ACC112 (cell line): ENCODE data around the gene AP2B1.
"Not testable (repeated sequence)": the region's sequence is repeated elsewhere in the genome, so short reads cannot be mapped to it uniquely, and the experiment has no call there.

Experiments
- H2AFZ ChIP-seq: fragments of 200-600 bp; sonication (generic); one replicate; pipeline ENCODE4 v1.6.0; 2017; ENCODE audit warnings: antibody characterized with exemption, low read length; ENCODE audit not compliant: unreplicated experiment
- H3K27ac ChIP-seq: fragments of 200-600 bp; sonication (generic); 2 replicates; pipeline ENCODE4 v1.5.1; 2014; ENCODE audit warnings: low read depth, mild to moderate bottlenecking, antibody characterized with exemption, low read length, moderate library complexity
- H3K27me3 ChIP-seq: fragments of 200-600 bp; sonication (generic); 2 replicates; pipeline ENCODE4 v1.6.1; 2014; ENCODE audit warnings: mild to moderate bottlenecking, antibody characterized with exemption, low read length, moderate library complexity, mixed read lengths; ENCODE audit not compliant: insufficient read depth
- H3K36me3 ChIP-seq: fragments of 200-600 bp; sonication (generic); 2 replicates; pipeline ENCODE4 v1.6.1; 2016; ENCODE audit warnings: mild to moderate bottlenecking, antibody characterized with exemption, low read length, moderate library complexity, mixed read lengths; ENCODE audit not compliant: insufficient read depth
- H3K4me1 ChIP-seq: fragments of 200-600 bp; sonication (generic); one replicate; pipeline ENCODE4 v1.6.1; 2016; ENCODE audit warnings: low read length, mixed read lengths; ENCODE audit not compliant: insufficient read depth, unreplicated experiment, control insufficient read depth
- H3K4me3 ChIP-seq: fragments of 200-600 bp; sonication (generic); 2 replicates; pipeline ENCODE4 v1.5.1; 2014; ENCODE audit warnings: mild to moderate bottlenecking, low read depth, low read length
- H3K79me2 ChIP-seq: fragments of 200-600 bp; sonication (generic); one replicate; pipeline ENCODE4 v1.6.0; 2016; ENCODE audit warnings: low read length; ENCODE audit not compliant: control insufficient read depth, unreplicated experiment, insufficient read depth

AP2B1 gene

DNA sequence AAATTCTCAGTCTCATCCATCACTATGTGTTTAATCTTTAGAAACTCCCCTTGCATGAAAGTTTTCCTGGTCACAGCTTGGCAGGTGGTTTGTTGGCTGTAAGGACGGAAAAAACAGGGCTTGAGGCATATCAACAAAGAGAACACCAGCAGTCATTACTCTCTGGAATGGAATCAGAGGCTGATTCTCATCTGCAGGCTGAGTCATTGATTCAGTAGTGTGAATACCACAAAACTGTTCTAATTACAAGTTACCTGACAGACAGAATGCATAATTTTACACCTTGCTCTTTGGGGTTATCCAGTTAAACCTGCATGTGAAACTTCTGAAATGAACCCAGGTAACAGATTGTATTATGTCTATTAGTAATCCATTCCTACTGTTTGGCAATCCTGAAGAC lies 38.1 kb upstream of the AP2B1 start:
- H3K27me3 ChIP-seq: peaks cover 29% of the 10 kb centered on the region
- H3K4me3 ChIP-seq: no peak overlapping the region
- no peak overlapping the region for H3K27ac ChIP-seq
- no peak overlapping the region for H2AFZ ChIP-seq
- no peaks in the 10 kb centered on the region for H3K79me2 ChIP-seq
- H3K36me3 ChIP-seq: no peaks in the 10 kb centered on the region
- no peaks in the 10 kb centered on the region for H3K4me1 ChIP-seq

DNA sequence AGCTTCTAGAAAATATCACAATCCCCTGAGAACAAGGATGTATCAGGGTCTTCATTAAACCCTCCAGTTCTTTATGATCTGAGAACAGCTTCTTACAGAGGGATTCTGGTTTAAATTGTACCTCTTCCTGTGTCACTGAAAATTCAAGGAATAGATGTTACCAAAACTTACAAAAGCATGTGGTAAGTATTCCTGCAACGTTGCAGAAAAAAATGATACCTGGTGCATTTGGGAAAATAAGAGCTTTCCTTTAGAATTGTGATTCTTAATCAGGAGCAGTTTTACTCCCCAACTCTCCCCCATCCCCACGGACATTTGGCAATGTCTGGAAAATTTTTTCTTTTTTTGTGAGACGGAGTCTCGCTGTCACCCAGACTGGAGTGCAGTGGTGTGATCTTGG lies 33.8 kb upstream of the AP2B1 start:
- H2AFZ ChIP-seq: no peak overlapping the region
- no peak overlapping the region for H3K27ac ChIP-seq
- no peaks in the 10 kb centered on the region for H3K4me1 ChIP-seq
- peaks cover 29% of the 10 kb centered on the region for H3K27me3 ChIP-seq
- no peaks in the 10 kb centered on the region for H3K79me2 ChIP-seq
- no peak overlapping the region for H3K4me3 ChIP-seq
- no peaks in the 10 kb centered on the region for H3K36me3 ChIP-seq

DNA sequence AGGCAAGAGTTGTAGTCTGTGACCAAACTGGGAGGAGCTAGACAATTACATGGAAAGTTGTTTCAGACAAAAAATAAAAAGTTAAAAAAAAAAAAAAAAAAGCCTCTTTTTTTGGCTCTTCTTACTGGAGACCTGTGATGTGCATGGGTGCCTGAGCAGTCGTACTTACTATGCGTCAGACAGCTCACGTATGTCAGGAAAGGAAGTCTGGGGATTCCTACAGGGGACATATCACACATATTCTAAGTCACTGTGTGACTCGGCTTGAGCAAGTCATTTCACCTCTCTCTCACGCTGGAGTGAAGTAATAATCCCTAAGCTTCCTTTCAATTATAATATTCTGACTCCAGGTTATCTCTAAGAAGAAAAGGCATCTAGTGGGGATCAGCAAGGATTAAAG lies 32.5 kb upstream of the AP2B1 start:
- Histone ChIP-seq H3K27ac (no peak overlapping the region), H3K79me2 (no peaks in the 10 kb centered on the region), H3K4me1 (no peaks in the 10 kb centered on the region), H2AFZ (no peak overlapping the region), H3K27me3 (peaks cover 17% of the 10 kb centered on the region; the same call in 1 of the 2 replicates), H3K36me3 (no peaks in the 10 kb centered on the region), H3K4me3 (no peak overlapping the region)

DNA sequence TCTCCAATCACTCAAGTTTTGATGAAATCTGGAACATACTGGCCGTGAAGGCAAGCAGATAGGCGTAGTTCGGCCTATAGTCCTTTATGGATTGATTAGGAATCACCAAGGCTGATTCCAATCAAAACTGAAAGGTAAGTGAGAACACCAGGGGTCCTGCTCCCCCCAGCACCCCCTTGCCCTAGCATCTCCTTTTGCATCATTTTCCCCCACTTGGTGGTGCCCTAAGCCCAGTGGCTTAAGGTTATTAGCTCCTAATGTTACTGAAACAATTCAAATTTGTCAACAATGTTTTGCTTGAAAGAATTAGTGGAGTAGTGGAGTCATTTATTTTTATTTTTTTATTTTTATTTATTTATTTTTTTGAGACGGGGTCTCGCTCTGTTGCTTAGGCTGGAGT lies 31.4 kb upstream of the AP2B1 start:
- Histone ChIP-seq H3K4me3 (no peak overlapping the region), H2AFZ (no peak overlapping the region), H3K27ac (no peak overlapping the region), H3K79me2 (no peaks in the 10 kb centered on the region), H3K4me1 (no peaks in the 10 kb centered on the region), H3K36me3 (no peaks in the 10 kb centered on the region), H3K27me3 (peaks cover 16% of the 10 kb centered on the region; the same call in 1 of the 2 replicates)

DNA sequence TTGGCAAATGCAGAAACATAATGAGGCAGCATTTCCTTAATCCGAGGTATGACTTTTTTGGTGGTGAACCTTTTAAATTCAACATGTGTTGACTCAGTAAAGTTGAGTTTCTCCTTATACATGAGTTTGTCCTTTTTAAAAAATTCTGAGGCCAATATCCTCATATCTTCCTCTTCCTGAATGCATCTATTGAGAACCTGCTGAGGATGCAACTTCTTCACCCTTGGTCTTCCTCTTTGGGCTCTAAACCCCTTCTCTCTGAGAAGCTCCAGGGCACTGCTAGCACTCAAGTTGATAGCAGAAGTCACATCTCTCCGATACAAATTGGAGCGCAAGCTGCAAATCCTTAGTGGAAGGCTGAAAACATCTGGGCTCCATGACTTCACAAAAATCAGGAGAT lies 29.8 kb upstream of the AP2B1 start:
- H3K4me3 ChIP-seq: no peak overlapping the region
- H3K4me1 ChIP-seq: no peaks in the 10 kb centered on the region
- H3K36me3 ChIP-seq: no peaks in the 10 kb centered on the region
- H3K27me3 ChIP-seq: peaks cover 16% of the 10 kb centered on the region; the same call in 1 of the 2 replicates
- H3K27ac ChIP-seq: no peak overlapping the region
- no peaks in the 10 kb centered on the region for H3K79me2 ChIP-seq
- H2AFZ ChIP-seq: no peak overlapping the region

DNA sequence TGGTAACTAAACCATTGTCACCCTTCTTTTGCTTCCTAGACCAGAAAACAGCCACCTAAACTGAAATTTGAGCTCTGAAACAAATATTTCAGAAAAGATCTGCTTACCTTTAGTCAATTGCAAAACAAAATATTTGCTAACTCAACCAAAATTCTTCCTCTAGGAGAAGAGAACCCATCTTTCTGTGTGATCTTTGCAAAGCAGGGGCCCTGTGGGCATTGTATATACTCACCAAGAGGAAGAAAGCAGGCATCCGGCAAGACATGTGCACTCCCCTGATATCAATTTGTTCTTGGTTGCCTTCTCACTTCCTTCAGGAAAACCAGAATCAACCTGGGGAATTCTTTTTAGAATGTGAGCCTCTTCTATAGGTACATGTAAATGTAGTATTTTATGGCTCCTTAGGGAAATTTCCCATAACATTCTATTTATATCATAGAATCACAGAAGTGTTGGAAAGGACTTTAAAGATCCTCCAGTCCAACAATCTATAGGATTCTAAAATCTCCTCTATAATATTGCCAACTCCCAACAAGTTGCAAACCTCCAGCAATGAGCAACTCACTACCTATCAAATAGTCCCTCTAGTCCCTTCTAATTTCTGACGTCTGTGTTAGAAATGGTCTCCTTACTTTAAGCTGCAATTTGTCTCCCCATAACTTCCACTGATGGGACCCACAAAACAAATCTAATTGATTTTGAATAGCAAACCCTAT lies 27.5 kb upstream of the AP2B1 start:
- Histone ChIP-seq H3K4me1 (no peaks in the 10 kb centered on the region), H3K27me3 (0 out of 2 replicates have a peak, but pooled peaks cover 10% of the 10 kb centered on the region), H3K79me2 (no peaks in the 10 kb centered on the region), H3K36me3 (no peaks in the 10 kb centered on the region), H3K4me3 (no peak overlapping the region), H3K27ac (no peak overlapping the region), H2AFZ (no peak overlapping the region)

GRCh38 chr17:35560703-35561102 lies 26.4 kb upstream of the AP2B1 start, which contains the start of gene SLFN14:
TSS of gene SLFN14 (minus strand) at chr17:35560819. CDS start at chr17:35558062, 2,757 bp downstream.
- Histone ChIP-seq H3K36me3 (no peaks in the 10 kb centered on the region), H2AFZ (no peak within 1 kb of the TSS), H3K27ac (no peak within 1 kb of the TSS), H3K4me3 (no peak within 1 kb of the TSS), H3K79me2 (no peaks in the 10 kb centered on the region), H3K4me1 (no peaks in the 10 kb centered on the region), H3K27me3 (0 out of 2 replicates have a peak, but pooled peaks cover 10% of the 10 kb centered on the region)

GRCh38 chr17:35563181-35563580 lies 23.9 kb upstream of the AP2B1 start:
- not testable (repeated sequence) for H3K27me3 ChIP-seq, H2AFZ ChIP-seq, H3K79me2 ChIP-seq, H3K4me1 ChIP-seq, H3K27ac ChIP-seq, H3K36me3 ChIP-seq, H3K4me3 ChIP-seq

GRCh38 chr17:35566968-35567367 lies 20.2 kb upstream of the AP2B1 start:
- no peaks in the 10 kb centered on the region for H3K36me3 ChIP-seq
- H3K27me3 ChIP-seq: no peaks in the 10 kb centered on the region
- H2AFZ ChIP-seq: no peak overlapping the region
- H3K4me3 ChIP-seq: peak overlapping the region; percentile 87; the same call in 1 of the 2 replicates
- peaks cover 31% of the 10 kb centered on the region for H3K79me2 ChIP-seq
- peaks cover 16% of the 10 kb centered on the region for H3K4me1 ChIP-seq
- H3K27ac ChIP-seq: no peak overlapping the region

- peak overlapping the region; percentile 71 for H2AFZ ChIP-seq
- H3K4me1 ChIP-seq: peaks cover 16% of the 10 kb centered on the region
- H3K36me3 ChIP-seq: no peaks in the 10 kb centered on the region
- peak overlapping the region; percentile 87 for H3K4me3 ChIP-seq
- peak overlapping the region; percentile 49; the same call in 1 of the 2 replicates for H3K27ac ChIP-seq
- H3K27me3 ChIP-seq: no peaks in the 10 kb centered on the region
- peaks cover 31% of the 10 kb centered on the region for H3K79me2 ChIP-seq
These were observed 18.6 kb upstream of the AP2B1 start for GRCh38 chr17:35568561-35568960.

DNA sequence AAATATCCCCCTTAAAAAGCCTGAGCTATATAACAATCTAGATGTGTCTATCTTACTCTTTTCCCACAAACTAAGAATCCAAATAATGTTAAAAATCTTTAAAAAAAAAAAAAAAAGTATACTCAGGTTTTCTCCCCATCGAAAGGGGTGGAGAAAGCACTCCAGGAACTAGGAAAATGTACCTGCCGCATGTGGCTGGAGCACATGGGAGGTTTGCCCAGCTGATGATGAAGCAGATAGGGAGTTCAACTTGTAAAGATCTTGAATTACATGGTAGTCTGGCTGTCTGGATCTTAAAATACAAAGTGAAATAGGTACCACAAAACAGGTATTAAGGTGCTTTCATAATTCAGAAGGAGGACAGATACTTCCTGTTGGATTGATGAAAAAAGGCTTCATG lies 17.7 kb upstream of the AP2B1 start:
- peaks cover 31% of the 10 kb centered on the region for H3K79me2 ChIP-seq
- H3K27me3 ChIP-seq: no peaks in the 10 kb centered on the region
- H3K4me1 ChIP-seq: peaks cover 16% of the 10 kb centered on the region
- no peak overlapping the region for H3K27ac ChIP-seq
- H3K4me3 ChIP-seq: peak overlapping the region; percentile 87
- H2AFZ ChIP-seq: no peak overlapping the region
- peaks cover 1% of the 10 kb centered on the region; the same call in 1 of the 2 replicates for H3K36me3 ChIP-seq
